ENCODE measurements around the gene C11orf52.

GRCh38 chr11:111923951-111924350, 5.2 kb downstream of the C11orf52 start:
- no peak for TF ChIP-seq MXI1 (conservative IDR thresholded peaks at IDR 0.05; ENCODE audit: poor library complexity, severe bottlenecking)
- TF ChIP-seq, protein P1, sequence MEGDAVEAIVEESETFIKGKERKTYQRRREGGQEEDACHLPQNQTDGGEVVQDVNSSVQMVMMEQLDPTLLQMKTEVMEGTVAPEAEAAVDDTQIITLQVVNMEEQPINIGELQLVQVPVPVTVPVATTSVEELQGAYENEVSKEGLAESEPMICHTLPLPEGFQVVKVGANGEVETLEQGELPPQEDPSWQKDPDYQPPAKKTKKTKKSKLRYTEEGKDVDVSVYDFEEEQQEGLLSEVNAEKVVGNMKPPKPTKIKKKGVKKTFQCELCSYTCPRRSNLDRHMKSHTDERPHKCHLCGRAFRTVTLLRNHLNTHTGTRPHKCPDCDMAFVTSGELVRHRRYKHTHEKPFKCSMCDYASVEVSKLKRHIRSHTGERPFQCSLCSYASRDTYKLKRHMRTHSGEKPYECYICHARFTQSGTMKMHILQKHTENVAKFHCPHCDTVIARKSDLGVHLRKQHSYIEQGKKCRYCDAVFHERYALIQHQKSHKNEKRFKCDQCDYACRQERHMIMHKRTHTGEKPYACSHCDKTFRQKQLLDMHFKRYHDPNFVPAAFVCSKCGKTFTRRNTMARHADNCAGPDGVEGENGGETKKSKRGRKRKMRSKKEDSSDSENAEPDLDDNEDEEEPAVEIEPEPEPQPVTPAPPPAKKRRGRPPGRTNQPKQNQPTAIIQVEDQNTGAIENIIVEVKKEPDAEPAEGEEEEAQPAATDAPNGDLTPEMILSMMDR (IDR thresholded peaks at IDR 0.05; ENCODE audit: poor library complexity, severe bottlenecking): no peak
- no peak for TF ChIP-seq EZH2 (IDR thresholded peaks at IDR 0.05; ENCODE audit: borderline replicate concordance, insufficient read depth, low read length, poor library complexity, severe bottlenecking)
- no peak for TF ChIP-seq RAD21 (conservative IDR thresholded peaks at IDR 0.05)
- no peak for TF ChIP-seq EP300 (conservative IDR thresholded peaks at IDR 0.05; ENCODE audit: poor library complexity, severe bottlenecking)
- no peak for TF ChIP-seq POLR2AphosphoS5 (IDR thresholded peaks at IDR 0.05)
- no peak for TF ChIP-seq REST (IDR thresholded peaks at IDR 0.05; ENCODE audit: borderline replicate concordance)
- no peak for TF ChIP-seq SMC3 (conservative IDR thresholded peaks at IDR 0.05; ENCODE audit: poor library complexity)
- TF ChIP-seq TAF1 (IDR thresholded peaks at IDR 0.05; ENCODE audit: low read depth): no peak

Measured in neural cell (in vitro differentiated cells).